ENCODE data around the gene MOCS3.

MOCS3 gene

GRCh38 chr20:50932016-50932485 lies 26.6 kb upstream of the MOCS3 start:
- Histone ChIP-seq H3K4me3 (ENCODE audit: insufficient read depth in 1 of 2, low read depth in 1 of 2, low read length in 2 of 2) (peak overlapping the region; percentile 75 to 99), H3K18ac (ENCODE audit: low read depth in 1 of 2, low read length in 2 of 2) (peak overlapping the region; percentile 86 to 99), H3K4me2 (ENCODE audit: low read length, poor library complexity, severe bottlenecking) (peak overlapping the region; percentile 81), H3K14ac (ENCODE audit: low read length in 2 of 2) (no peak overlapping the region), H4K91ac (ENCODE audit: low read length) (peak overlapping the region; percentile 89), H2BK12ac (ENCODE audit: low read length in 2 of 2) (no peak overlapping the region), H3K27ac (ENCODE audit: low read length, poor library complexity, severe bottlenecking) (peak overlapping the region; percentile 72), H4K8ac (ENCODE audit: low read length) (peak overlapping the region; percentile 96), H2AK5ac (ENCODE audit: low read length, severe bottlenecking) (peak overlapping the region; percentile 92), H3K9me3 (ENCODE audit: control insufficient read depth, low read length) (no peaks in the 10 kb centered on the region), H2BK120ac (ENCODE audit: low read depth, low read length) (no peak overlapping the region), H2BK5ac (ENCODE audit: low read depth, low read length, poor library complexity, severe bottlenecking) (no peak overlapping the region), H3K36me3 (ENCODE audit: control insufficient read depth in 1 of 2, insufficient read depth in 2 of 2, low read depth in 1 of 2, low read length in 2 of 2) (peaks cover 4 to 67% of the 10 kb centered on the region in 2 experiments), H2AFZ (ENCODE audit: low read depth, low read length) (no peak overlapping the region), H3K23ac (ENCODE audit: low read length in 2 of 2) (peak overlapping the region in 1 of 2 experiments; percentile 60), H3K4ac (ENCODE audit: low read depth in 1 of 2, low read length in 2 of 2) (peak overlapping the region in 1 of 2 experiments; percentile 71), H3K27me3 (ENCODE audit: control insufficient read depth in 1 of 2, insufficient read depth in 1 of 2, low read length in 2 of 2) (no peaks in the 10 kb centered on the region), H2BK15ac (ENCODE audit: low read depth, poor library complexity, severe bottlenecking) (peak overlapping the region; percentile 69), H3K4me1 (ENCODE audit: control insufficient read depth, insufficient read depth, low read depth, low read length) (peaks cover 9% of the 10 kb centered on the region), H3K79me1 (replicated peaks; ENCODE audit: low read length, poor library complexity, severe bottlenecking) (peaks cover 7% of the 10 kb centered on the region), H3K9ac (ENCODE audit: low read length) (peak overlapping the region; percentile 91)
- WGBS: 72% methylated on average over 6 of the region's 6 CpGs
- no peak for DNase-seq

- Histone ChIP-seq H3K36me3 (ENCODE audit: control insufficient read depth in 1 of 2, insufficient read depth in 2 of 2, low read depth in 1 of 2, low read length in 2 of 2) (peaks cover 4 to 69% of the 10 kb centered on the region in 2 experiments), H3K27me3 (ENCODE audit: control insufficient read depth in 1 of 2, insufficient read depth in 1 of 2, low read length in 2 of 2) (no peaks in the 10 kb centered on the region), H2BK120ac (ENCODE audit: low read depth, low read length) (no peak overlapping the region), H2BK12ac (ENCODE audit: low read length in 2 of 2) (no peak overlapping the region), H3K23ac (ENCODE audit: low read length in 2 of 2) (no peak overlapping the region), H2AK5ac (ENCODE audit: low read length, severe bottlenecking) (no peak overlapping the region), H3K27ac (ENCODE audit: low read length, poor library complexity, severe bottlenecking) (no peak overlapping the region), H2AFZ (ENCODE audit: low read depth, low read length) (no peak overlapping the region), H3K4me3 (ENCODE audit: insufficient read depth in 1 of 2, low read depth in 1 of 2, low read length in 2 of 2) (no peak overlapping the region), H4K91ac (ENCODE audit: low read length) (no peak overlapping the region), H3K9me3 (ENCODE audit: control insufficient read depth, low read length) (no peaks in the 10 kb centered on the region), H2BK15ac (ENCODE audit: low read depth, poor library complexity, severe bottlenecking) (no peak overlapping the region), H2BK5ac (ENCODE audit: low read depth, low read length, poor library complexity, severe bottlenecking) (no peak overlapping the region), H4K8ac (ENCODE audit: low read length) (no peak overlapping the region), H3K4me2 (ENCODE audit: low read length, poor library complexity, severe bottlenecking) (no peak overlapping the region), H3K18ac (ENCODE audit: low read depth in 1 of 2, low read length in 2 of 2) (no peak overlapping the region), H3K4me1 (ENCODE audit: control insufficient read depth, insufficient read depth, low read depth, low read length) (peaks cover 9% of the 10 kb centered on the region), H3K79me1 (replicated peaks; ENCODE audit: low read length, poor library complexity, severe bottlenecking) (peaks cover 8% of the 10 kb centered on the region), H3K14ac (ENCODE audit: low read length in 2 of 2) (no peak overlapping the region), H3K4ac (ENCODE audit: low read depth in 1 of 2, low read length in 2 of 2) (no peak overlapping the region), H3K9ac (ENCODE audit: low read length) (peak overlapping the region; percentile 91)
- WGBS: no CpG with 5 or more reads among the region's 1 CpG
- no peak for DNase-seq
These were observed 25.8 kb upstream of the MOCS3 start for GRCh38 chr20:50932691-50933280.

- Histone ChIP-seq H3K4me2 (ENCODE audit: low read length, poor library complexity, severe bottlenecking) (no peak overlapping the region), H3K4ac (ENCODE audit: low read depth in 1 of 2, low read length in 2 of 2) (no peak overlapping the region), H2AK5ac (ENCODE audit: low read length, severe bottlenecking) (no peak overlapping the region), H3K9ac (ENCODE audit: low read length) (peak overlapping the region; percentile 91), H3K4me3 (ENCODE audit: insufficient read depth in 1 of 2, low read depth in 1 of 2, low read length in 2 of 2) (no peak overlapping the region), H3K9me3 (ENCODE audit: control insufficient read depth, low read length) (no peaks in the 10 kb centered on the region), H3K14ac (ENCODE audit: low read length in 2 of 2) (no peak overlapping the region), H3K23ac (ENCODE audit: low read length in 2 of 2) (no peak overlapping the region), H3K27ac (ENCODE audit: low read length, poor library complexity, severe bottlenecking) (no peak overlapping the region), H3K27me3 (ENCODE audit: control insufficient read depth in 1 of 2, insufficient read depth in 1 of 2, low read length in 2 of 2) (no peaks in the 10 kb centered on the region), H4K8ac (ENCODE audit: low read length) (no peak overlapping the region), H2BK120ac (ENCODE audit: low read depth, low read length) (no peak overlapping the region), H3K36me3 (ENCODE audit: control insufficient read depth in 1 of 2, insufficient read depth in 2 of 2, low read depth in 1 of 2, low read length in 2 of 2) (peaks cover 4 to 66% of the 10 kb centered on the region in 2 experiments), H2BK15ac (ENCODE audit: low read depth, poor library complexity, severe bottlenecking) (no peak overlapping the region), H3K18ac (ENCODE audit: low read depth in 1 of 2, low read length in 2 of 2) (no peak overlapping the region), H2BK5ac (ENCODE audit: low read depth, low read length, poor library complexity, severe bottlenecking) (no peak overlapping the region), H2AFZ (ENCODE audit: low read depth, low read length) (no peak overlapping the region), H3K4me1 (ENCODE audit: control insufficient read depth, insufficient read depth, low read depth, low read length) (peaks cover 7% of the 10 kb centered on the region), H4K91ac (ENCODE audit: low read length) (no peak overlapping the region), H2BK12ac (ENCODE audit: low read length in 2 of 2) (no peak overlapping the region), H3K79me1 (replicated peaks; ENCODE audit: low read length, poor library complexity, severe bottlenecking) (peaks cover 8% of the 10 kb centered on the region)
- WGBS: 100% methylated on average over 1 of the region's 1 CpG
- DNase-seq: no peak
These were observed 25.0 kb upstream of the MOCS3 start for GRCh38 chr20:50933589-50933988.

GRCh38 chr20:50943069-50943468 lies 15.5 kb upstream of the MOCS3 start:
- no peak overlapping the region for H2BK15ac ChIP-seq (ENCODE audit: low read depth, poor library complexity, severe bottlenecking)
- DNase-seq: no peak
- peaks cover 17% of the 10 kb centered on the region for H3K79me1 ChIP-seq (replicated peaks; ENCODE audit: low read length, poor library complexity, severe bottlenecking)
- H4K8ac ChIP-seq (ENCODE audit: low read length): no peak overlapping the region
- no peaks in the 10 kb centered on the region for H3K9me3 ChIP-seq (ENCODE audit: control insufficient read depth, low read length)
- H4K91ac ChIP-seq (ENCODE audit: low read length): no peak overlapping the region
- no peak overlapping the region for H3K14ac ChIP-seq (ENCODE audit: low read length in 2 of 2)
- H3K27me3 ChIP-seq (ENCODE audit: control insufficient read depth in 1 of 2, insufficient read depth in 1 of 2, low read length in 2 of 2): no peaks in the 10 kb centered on the region
- no peak overlapping the region for H2AK5ac ChIP-seq (ENCODE audit: low read length, severe bottlenecking)
- no peak overlapping the region for H2AFZ ChIP-seq (ENCODE audit: low read depth, low read length)
- no peaks in the 10 kb centered on the region for H3K4me1 ChIP-seq (ENCODE audit: control insufficient read depth, insufficient read depth, low read depth, low read length)
- H3K9ac ChIP-seq (ENCODE audit: low read length): no peak overlapping the region
- peaks cover 45 to 84% of the 10 kb centered on the region in 2 experiments for H3K36me3 ChIP-seq (ENCODE audit: control insufficient read depth in 1 of 2, insufficient read depth in 2 of 2, low read depth in 1 of 2, low read length in 2 of 2)
- no peak overlapping the region for H3K4me3 ChIP-seq (ENCODE audit: insufficient read depth in 1 of 2, low read depth in 1 of 2, low read length in 2 of 2)
- WGBS: 99% methylated on average over 7 of the region's 7 CpGs
- no peak overlapping the region for H3K23ac ChIP-seq (ENCODE audit: low read length in 2 of 2)
- no peak overlapping the region for H3K4me2 ChIP-seq (ENCODE audit: low read length, poor library complexity, severe bottlenecking)
- H2BK5ac ChIP-seq (ENCODE audit: low read depth, low read length, poor library complexity, severe bottlenecking): no peak overlapping the region
- H3K4ac ChIP-seq (ENCODE audit: low read depth in 1 of 2, low read length in 2 of 2): no peak overlapping the region
- no peak overlapping the region for H3K18ac ChIP-seq (ENCODE audit: low read depth in 1 of 2, low read length in 2 of 2)
- no peak overlapping the region for H2BK120ac ChIP-seq (ENCODE audit: low read depth, low read length)
- H2BK12ac ChIP-seq (ENCODE audit: low read length in 2 of 2): no peak overlapping the region
- no peak overlapping the region for H3K27ac ChIP-seq (ENCODE audit: low read length, poor library complexity, severe bottlenecking)

Data from mesenchymal stem cell (in vitro differentiated cells and primary cell).